SU-DHL-6 (cell line): ENCODE results near the gene TARDBP.
"Not testable (repeated sequence)": the region's sequence is repeated elsewhere in the genome, so short reads cannot be mapped to it uniquely, and the experiment has no call there.

Experiments
- H2AFZ ChIP-seq: fragments of 200-600 bp; sonication (generic); 2 replicates; pipeline ENCODE4 v1.6.1; 2014; ENCODE audit warnings: low read depth, mild to moderate bottlenecking, moderate library complexity, mixed read lengths, antibody characterized with exemption, low read length; ENCODE audit not compliant: severe bottlenecking
- H3F3A ChIP-seq: fragments of 200-600 bp; shearing (Covaris generic); 2 replicates; pipeline ENCODE4 v1.6.0; 2016; ENCODE audit warnings: antibody characterized with exemption, mild to moderate bottlenecking; ENCODE audit not compliant: insufficient read depth
- H3K27ac ChIP-seq: fragments of 200-600 bp; sonication (generic); 2 replicates; pipeline ENCODE4 v1.5.1; 2016; ENCODE audit warnings: low read depth, mild to moderate bottlenecking, low read length, moderate library complexity, mixed read lengths
- H3K27me3 ChIP-seq: fragments of 200-600 bp; sonication (generic), shearing (Covaris generic); 2 replicates; pipeline ENCODE4 v1.6.0; 2014; ENCODE audit warnings: mild to moderate bottlenecking, low read length
- H3K36me3 ChIP-seq: fragments of 200-600 bp; sonication (generic); 2 replicates; pipeline ENCODE4 v1.6.1; 2014; ENCODE audit warnings: mild to moderate bottlenecking, low read length, mixed read lengths
- H3K4me2 ChIP-seq: fragments of 300-600, 200-600 bp; shearing (Covaris generic), sonication (generic); 2 replicates; pipeline ENCODE4 v1.6.0; 2014; ENCODE audit warnings: low read length, low read depth, mild to moderate bottlenecking; ENCODE audit not compliant: poor library complexity, severe bottlenecking
- H3K4me3 ChIP-seq: fragments of 200-600 bp; sonication (generic); 2 replicates; pipeline ENCODE4 v1.5.1; 2014; ENCODE audit warnings: antibody characterized with exemption, low read length, mild to moderate bottlenecking, mixed read lengths; ENCODE audit not compliant: insufficient read depth, poor library complexity, severe bottlenecking
- H3K79me2 ChIP-seq: fragments of 200-600 bp; sonication (generic); 2 replicates; pipeline ENCODE4 v1.6.1; 2014; ENCODE audit warnings: mild to moderate bottlenecking, low read length, moderate library complexity; ENCODE audit not compliant: insufficient read depth
- H3K9ac ChIP-seq: fragments of 200-600 bp; sonication (generic); 2 replicates; pipeline ENCODE4 v1.7.0; 2014; ENCODE audit warnings: mild to moderate bottlenecking, low read length
- H3K9me2 ChIP-seq: fragments of 200-600 bp; sonication (generic); replicated peaks from 2 replicates; pipeline ENCODE4 v1.6.1; 2014; ENCODE audit warnings: low read length; ENCODE audit not compliant: insufficient read depth
- H3K9me3 ChIP-seq: fragments of 200-600 bp; sonication (generic); 2 replicates; pipeline ENCODE4 v1.6.1; 2014; ENCODE audit warnings: low read length, mixed read lengths; ENCODE audit not compliant: insufficient read depth
- H4K20me1 ChIP-seq: fragments of 200-600 bp; sonication (generic); 2 replicates; pipeline ENCODE4 v1.6.1; 2014; ENCODE audit warnings: low read depth, mild to moderate bottlenecking, antibody characterized with exemption, low read length, moderate library complexity, mixed read lengths
- CTCF ChIP-seq: fragments of 200-600 bp; sonication (generic); IDR thresholded peaks from one replicate; pipeline ENCODE4 v1.5.1; 2017; ENCODE audit warnings: antibody characterized with exemption, mild to moderate bottlenecking, low read length, moderate library complexity; ENCODE audit not compliant: insufficient read depth, poor library complexity, severe bottlenecking
- EZH2phosphoT487 ChIP-seq: fragments of 200-600 bp; sonication (generic), shearing (Covaris generic); conservative IDR thresholded peaks from 2 replicates; pipeline ENCODE4 v1.6.1; 2018; ENCODE audit warnings: mild to moderate bottlenecking, antibody characterized with exemption, low read length, moderate library complexity, mixed read lengths

Gene TARDBP

GRCh38 chr1:11070876-11071275, 58.4 kb downstream of the TARDBP start:
- H3K9me3 ChIP-seq = no peaks in the 10 kb centered on the region
- H2AFZ ChIP-seq = no peak overlapping the region
- no peak overlapping the region for H3K27ac ChIP-seq
- no peak for TF ChIP-seq EZH2phosphoT487
- no peak for TF ChIP-seq CTCF
- no peaks in the 10 kb centered on the region for H3F3A ChIP-seq
- no peak overlapping the region for H3K4me3 ChIP-seq
- H3K36me3 ChIP-seq = 0 out of 2 replicates have a peak, but pooled peaks cover 9% of the 10 kb centered on the region
- H3K79me2 ChIP-seq = no peaks in the 10 kb centered on the region
- H3K4me2 ChIP-seq = no peak overlapping the region
- no peaks in the 10 kb centered on the region for H4K20me1 ChIP-seq
- H3K9ac ChIP-seq = no peak overlapping the region
- H3K27me3 ChIP-seq = no peaks in the 10 kb centered on the region
- no peaks in the 10 kb centered on the region for H3K9me2 ChIP-seq

- H3K79me2 ChIP-seq = no peaks in the 10 kb centered on the region
- H3K27me3 ChIP-seq = no peaks in the 10 kb centered on the region
- H3K27ac ChIP-seq = no peak overlapping the region
- TF ChIP-seq EZH2phosphoT487 = no peak
- no peak for TF ChIP-seq CTCF
- H3K4me2 ChIP-seq = no peak overlapping the region
- H3K4me3 ChIP-seq = no peak overlapping the region
- no peak overlapping the region for H3K9ac ChIP-seq
- no peaks in the 10 kb centered on the region for H4K20me1 ChIP-seq
- H3K9me3 ChIP-seq = no peaks in the 10 kb centered on the region
- no peak overlapping the region for H2AFZ ChIP-seq
- 0 out of 2 replicates have a peak, but pooled peaks cover 9% of the 10 kb centered on the region for H3K36me3 ChIP-seq
- H3K9me2 ChIP-seq = no peaks in the 10 kb centered on the region
- no peaks in the 10 kb centered on the region for H3F3A ChIP-seq
These were observed 59.2 kb downstream of the TARDBP start for GRCh38 chr1:11071463-11072215.

GRCh38 chr1:11072216-11072917, 59.9 kb downstream of the TARDBP start:
- TF ChIP-seq EZH2phosphoT487 (no peak), CTCF (no peak)
- H2AFZ ChIP-seq = no peak overlapping the region
- 0 out of 2 replicates have a peak, but pooled peaks cover 9% of the 10 kb centered on the region for H3K36me3 ChIP-seq
- H3K4me3 ChIP-seq = no peak overlapping the region
- H3K79me2 ChIP-seq = no peaks in the 10 kb centered on the region
- H3K4me2 ChIP-seq = no peak overlapping the region
- H3F3A ChIP-seq = no peaks in the 10 kb centered on the region
- H3K9me3 ChIP-seq = no peaks in the 10 kb centered on the region
- no peak overlapping the region for H3K9ac ChIP-seq
- H3K27ac ChIP-seq = no peak overlapping the region
- no peaks in the 10 kb centered on the region for H3K9me2 ChIP-seq
- no peaks in the 10 kb centered on the region for H4K20me1 ChIP-seq
- H3K27me3 ChIP-seq = no peaks in the 10 kb centered on the region

GRCh38 chr1:11073398-11073797, 60.9 kb downstream of the TARDBP start:
- not testable (repeated sequence) for H3K27ac ChIP-seq

More at GRCh38 chr1:11073398-11073797, 60.9 kb downstream of the TARDBP start:
- not testable (repeated sequence) for H3K9ac ChIP-seq, H3K4me2 ChIP-seq, H4K20me1 ChIP-seq, H3K27me3 ChIP-seq, H3K9me3 ChIP-seq, H3F3A ChIP-seq, H3K36me3 ChIP-seq, H3K9me2 ChIP-seq, H2AFZ ChIP-seq, H3K4me3 ChIP-seq, H3K79me2 ChIP-seq
